T-helper 1 cell treated with Interleukin-12 subunit alpha and Interleukin-12 subunit beta and Interleukin-4 antibody, amounts not matched to agents 30 ng/mL and 1 ng/mL, for 36 hours (primary cell): ENCODE measurements around the gene DDC. TPM values are rescaled to one million over a fixed set of nuclear protein-coding genes. Genes with fewer than 3 reads are reported as not detected.
"Not testable (repeated sequence)": the region's sequence is repeated elsewhere in the genome, so short reads cannot be mapped to it uniquely, and the experiment has no call there.

Experiments used
- intact Hi-C: fragments of 100-400 bp; cut with micrococcal nuclease; formaldehyde crosslinking; loops from one replicate; pipeline ENCODE4 v1.15.1; 2024
- total RNA-seq: library from RNA; stranded (reverse); gene quantifications from 2 replicates; pipeline ENCODE4 v1.2.3, GENCODE V29; 2022

The DDC gene
- total RNA-seq, 1 donor from 2014 or later: not detected

DNA sequence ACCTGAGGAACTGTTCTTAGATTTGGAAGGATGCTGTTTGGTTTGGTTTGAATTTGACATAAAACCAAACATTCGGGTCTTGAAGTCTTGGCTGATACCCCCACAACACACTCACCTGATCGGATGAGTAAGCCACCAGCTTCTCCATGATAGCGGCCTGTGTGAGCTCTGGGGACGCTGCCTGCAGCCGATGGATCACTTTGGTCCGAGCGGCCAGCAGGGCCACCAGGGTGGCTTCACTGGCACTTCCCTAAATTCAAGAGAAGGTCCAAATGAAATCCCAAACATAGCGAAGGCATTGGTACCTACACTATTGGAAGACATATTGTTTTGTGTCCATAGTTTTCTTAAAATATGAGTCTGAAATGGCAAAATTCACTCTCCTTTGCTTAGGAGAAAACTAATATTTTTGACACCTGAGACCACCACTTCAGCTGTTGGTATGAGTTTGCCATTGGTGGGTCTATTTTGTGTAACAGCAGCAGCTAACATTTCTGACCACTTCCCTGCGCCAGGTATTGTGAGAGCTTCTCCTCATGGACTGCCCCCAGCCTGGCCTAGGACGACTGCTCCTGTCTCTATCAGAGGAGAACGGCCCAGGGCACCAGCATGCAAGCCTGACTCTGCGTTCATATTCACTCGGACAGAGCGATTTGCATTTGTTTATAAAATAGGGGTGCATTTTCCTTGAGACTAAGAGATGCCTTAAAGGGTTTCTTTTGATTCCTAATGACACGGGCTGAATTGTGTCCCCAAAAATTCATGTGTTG is 35.9 kb downstream of the DDC start:
- intact Hi-C loops: no loop called here

DNA sequence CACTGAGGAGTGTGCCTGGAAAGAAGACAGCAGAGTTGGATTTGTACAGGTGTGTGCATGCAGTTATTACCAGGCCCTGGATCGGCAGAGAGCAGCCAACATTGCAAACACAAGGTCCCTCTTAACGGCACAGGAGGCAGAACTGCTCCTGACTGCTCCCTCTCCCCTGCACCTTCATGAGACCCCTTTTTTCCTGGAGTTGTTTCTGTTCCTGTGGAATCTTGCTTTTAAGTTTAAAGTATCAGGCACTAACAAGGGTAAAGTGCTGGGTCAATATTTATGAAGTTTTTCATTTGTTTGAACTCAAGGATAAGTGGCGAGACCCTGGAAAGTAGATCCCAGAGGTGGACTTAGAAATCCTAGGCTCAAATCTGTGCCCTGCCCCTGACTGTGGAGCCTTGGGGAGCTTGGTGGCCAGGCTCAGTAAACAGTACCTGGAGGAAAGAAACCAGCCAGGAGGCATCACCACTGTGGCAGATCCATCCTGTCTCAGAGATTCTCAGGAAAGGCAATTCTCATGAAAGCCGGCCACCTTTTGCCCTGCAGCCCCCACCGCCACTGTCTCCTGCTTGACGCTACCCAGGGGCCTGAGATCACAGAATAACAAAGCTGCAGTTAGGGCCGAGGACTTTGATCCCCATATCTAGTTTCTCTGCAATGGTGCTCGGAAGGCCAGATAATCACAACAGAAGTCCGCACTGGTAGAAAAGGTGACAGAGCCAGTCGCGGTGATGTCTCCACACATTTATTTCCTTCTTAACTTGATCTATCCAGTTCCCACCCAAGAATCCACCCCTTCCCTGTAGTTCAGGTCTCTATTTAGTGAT is 36.7 kb downstream of the DDC start:
- intact Hi-C loops: no loop called here

DNA sequence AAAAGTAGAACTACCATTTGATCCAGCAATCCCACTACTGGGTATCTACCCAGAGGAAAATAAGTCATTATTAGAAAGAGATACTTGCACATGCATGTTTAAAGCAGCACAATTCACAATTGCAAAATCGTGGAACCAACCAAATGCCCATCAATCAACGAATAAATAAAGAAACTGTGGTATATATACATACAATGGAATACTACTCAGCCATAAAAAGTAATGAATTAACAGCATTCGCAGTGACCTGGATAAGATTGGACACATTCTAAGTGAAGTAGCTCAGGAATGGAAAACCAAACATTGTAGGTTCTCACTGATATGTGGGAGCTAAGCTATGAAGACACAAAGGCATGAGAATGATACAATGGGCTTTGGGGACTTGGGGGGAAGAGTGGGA is 45.9 kb downstream of the DDC start:
- intact Hi-C loops: not testable (repeated sequence)

DNA sequence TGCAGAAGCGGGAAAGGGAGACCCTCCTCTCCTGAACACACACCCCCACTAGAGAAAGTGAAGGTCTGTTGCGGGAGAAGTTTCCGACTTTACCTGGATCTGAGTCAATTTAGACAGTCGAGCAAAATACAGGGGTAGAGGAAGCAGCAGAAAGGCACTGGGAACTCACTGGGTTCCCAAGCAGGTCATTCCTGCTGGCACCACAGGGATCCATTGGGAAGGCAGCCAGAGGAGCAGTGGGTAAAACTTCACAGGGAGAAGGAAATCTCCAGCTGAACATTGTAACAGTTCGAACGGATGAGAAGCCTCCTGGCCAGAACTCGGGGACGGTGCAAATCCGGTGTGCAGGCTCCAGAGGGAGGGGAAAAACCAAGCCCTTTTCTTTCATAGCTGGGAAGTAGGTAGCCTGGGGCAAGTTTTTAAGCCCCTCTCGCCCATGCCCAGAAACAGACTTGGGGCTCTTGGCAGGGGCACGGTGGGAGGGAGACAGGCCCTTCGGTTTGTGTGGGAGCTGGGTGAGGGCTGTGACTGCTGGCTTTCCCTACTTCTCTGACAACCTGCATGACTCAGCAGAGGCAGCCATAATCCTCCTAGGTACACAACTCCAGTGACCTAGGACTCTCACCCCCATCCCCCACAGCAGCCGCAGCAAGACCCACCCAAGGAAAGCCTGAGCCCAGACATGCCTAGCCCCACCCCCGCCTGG is 51.9 kb downstream of the DDC start:
- intact Hi-C loops: no loop called here

DNA sequence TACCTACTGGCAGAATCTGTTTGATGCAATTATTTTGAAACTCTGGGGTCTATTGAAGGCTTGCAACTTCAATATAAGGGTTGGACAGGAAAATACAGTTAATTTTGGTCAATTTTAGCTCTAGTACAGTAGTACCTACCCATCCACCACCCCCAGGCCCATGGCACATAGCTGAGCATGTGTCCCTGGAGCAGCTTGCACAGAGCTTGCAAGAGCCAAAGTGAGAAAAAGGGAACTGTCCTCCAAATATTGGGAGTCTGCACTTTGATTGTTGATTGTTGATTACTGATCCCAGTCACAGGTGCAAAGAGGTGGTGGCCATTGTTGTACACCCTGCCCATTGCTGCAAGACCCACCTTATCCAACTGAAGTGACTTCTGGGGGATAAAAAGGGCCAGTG is 52.8 kb downstream of the DDC start:
- intact Hi-C loops: no loop called here

DNA sequence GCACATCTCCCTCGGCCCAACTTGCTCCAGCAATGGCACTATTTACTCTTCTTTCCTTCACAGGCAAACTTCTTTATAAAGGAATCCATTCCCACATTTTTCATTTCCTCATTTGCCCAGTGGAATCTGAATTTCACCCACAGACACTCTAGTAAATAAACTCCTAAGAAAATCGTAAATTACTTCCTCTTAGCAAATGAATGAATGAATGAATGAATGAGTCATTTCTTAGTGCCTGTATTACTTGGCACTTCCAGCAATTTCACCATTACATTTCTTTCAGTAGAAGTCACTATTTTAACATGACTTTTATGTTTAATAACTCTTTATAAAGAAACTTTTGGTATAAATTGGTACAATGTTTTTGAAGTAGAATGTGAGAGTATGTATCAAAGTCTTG is 55.7 kb downstream of the DDC start:
- intact Hi-C loops: no loop called here

DNA sequence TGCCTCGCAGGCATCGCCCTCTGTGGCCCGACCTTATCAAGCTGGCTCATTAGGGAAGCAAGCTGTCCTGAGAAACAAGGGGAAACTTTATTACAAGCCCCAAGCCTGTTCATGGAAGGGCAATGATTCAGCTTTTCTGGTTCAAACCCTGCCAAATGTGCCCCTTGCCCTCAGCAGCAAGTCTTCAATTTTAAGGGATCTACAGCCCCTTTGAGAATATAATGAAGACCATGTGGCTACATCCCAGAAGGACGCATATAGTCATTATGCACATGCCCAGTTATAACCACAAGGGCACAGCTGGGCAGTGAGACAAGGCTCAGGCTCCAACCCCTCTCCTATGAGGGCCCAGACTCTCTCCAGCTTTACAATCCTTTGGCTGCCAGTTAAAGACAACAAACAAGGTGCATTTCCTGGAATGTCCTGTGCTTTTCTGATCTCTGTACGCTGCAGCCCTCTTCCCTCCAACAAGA is 56.7 kb downstream of the DDC start:
- intact Hi-C loops: no loop called here

DNA sequence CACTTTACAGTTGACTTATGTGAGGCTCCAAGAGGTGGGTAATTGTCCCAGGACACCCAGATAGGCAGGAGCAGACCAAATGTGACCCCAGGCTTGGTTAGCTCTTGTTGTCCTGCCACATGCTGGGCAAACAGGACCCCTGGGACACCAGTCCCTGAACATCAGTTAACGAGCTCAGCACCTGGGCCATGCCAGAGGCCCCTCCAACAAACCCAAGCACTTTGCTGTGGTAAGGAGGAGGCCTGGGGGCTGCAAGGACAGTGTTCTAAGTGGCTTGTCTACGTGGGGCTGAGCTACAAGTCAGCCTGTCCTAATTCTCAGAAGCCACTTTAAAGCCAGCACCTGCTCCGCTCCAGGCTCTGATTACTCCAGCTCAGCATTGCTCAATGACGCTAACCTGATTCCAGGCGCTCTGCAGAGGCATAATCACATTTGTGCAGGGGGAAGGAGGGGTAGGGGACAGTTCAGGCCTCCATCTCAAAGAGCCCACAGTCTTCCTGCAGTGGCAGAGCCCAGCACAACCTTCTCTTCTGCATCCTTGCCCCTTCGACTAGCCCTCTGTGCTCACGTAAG is 57.2 kb downstream of the DDC start:
- intact Hi-C loops: no loop called here

DNA sequence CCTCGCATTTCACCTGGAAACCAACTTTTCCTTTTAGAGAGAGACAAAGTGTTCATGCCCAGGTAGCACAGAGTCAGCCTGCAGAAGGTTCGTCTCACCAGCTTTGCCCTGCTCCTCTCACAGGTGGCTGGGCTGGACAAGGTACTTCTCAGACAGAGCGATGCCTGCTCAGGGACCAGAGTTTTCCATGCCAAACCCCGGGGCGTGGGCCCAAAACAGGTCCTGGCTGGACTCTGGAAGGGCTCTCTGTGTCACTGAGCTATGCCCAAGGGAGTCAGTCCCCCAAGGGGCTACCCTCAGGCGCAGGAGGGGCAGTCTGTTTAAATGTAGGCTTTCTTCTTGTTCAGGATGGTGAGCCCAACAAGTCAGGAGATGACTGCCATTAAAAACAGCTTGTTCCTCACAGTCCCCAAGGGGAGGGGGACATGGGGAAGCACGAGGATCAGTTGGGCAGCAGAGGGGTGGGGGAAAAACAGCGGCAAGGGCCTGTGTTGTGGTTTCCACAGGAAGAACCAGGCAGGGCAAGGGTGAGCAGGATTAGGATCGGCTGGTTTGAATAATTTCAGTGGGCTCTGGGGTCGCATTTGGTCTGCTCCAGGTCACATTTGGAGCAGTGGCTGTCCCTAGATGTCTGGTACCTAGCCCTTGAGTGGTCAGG is 59.5 kb downstream of the DDC start:
- intact Hi-C loops: no loop called here

DNA sequence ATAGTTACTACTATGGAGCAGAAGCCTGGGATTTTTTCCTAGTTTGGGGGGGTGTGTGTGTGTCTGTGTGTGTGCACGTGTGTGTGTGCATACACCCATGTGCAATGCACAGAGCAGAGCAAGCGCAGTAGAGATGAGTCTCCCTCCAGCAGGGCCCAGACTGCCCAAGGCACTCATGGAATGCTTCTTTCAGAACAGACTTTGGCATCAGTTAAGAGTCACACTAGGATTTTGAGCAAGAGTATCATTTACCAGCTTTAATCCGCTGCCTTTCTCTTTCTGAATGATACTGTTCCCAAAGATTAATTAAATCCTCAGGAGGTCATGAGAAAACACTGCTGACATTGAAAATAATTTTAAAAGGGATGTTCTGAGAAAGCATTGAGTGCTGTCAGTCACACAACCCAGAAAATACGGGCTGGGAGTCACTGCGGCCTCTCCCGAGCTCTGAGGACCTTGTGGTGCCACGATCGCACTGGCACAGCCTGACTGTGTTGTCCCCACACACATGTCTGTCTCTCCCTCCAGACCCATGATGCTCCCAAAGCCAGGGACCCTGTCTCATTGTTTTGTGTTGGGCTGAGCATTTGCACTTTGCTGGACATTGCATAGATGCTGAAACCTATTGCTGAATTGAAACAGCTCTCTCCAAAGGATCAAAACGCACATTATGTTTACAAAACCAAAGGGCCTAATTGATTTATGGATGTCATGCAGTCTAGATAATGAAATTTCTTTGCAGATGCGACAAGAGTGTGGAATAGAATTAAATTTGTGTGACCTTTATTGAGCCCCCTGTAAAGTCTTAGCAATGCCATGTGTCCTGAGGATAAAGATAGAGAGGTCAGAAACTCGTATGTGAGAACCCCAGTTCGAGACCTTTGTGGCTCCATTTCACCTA is 60.3 kb downstream of the DDC start:
- intact Hi-C loops: no loop called here

DNA sequence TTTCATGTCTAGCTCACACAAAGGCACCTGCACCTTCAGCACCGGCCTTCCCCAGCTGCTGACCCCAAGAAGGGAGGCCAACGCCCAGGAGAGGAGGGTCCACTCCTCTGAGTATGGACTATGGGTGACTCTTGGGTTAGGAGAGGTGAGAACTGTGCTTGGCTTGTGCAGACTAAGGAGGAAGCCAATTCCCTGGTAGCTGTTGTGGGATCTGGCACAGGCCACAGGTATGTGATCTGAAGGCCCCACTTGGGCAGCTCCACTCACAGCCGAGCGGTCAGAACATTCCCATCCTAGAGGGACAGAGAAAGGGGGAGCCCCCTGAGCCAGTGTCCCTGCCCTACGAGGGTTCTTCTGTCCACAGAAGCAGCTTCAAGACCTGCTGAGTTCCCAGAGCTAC is 62.3 kb downstream of the DDC start:
- intact Hi-C loops: no loop called here

DNA sequence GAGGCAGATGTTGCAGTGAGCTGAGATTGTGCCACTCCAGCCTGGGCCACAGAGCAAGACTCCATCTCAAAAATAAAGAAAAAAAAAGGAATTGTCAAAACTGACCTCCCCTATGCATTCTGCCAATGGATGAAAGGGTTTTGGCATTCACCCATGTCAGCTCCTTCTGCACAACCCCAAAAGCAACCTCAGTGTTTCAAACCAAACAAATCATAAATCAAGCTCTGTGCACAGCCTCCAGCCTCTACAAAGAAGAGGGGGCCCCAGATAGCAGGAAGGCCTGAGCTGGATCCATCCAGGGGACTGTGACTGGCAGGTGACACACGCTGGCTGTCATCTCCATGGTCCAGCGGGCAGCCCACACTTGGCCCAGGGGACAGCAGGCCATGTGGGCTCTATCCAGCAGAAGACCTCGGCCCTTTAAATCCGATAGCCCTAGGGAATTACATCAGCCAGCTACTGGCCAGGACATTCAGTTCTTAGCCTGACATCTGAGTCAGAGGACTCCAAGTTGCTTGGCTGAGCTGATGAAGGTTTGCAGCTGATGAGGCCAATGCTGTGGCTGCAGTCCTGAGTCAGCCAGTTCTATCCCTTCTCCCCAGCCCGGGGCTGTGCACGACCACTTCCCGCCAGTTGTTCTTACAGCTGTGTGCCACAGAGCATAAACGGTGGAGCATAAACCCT is 63.1 kb downstream of the DDC start:
- intact Hi-C loops: no loop called here

DNA sequence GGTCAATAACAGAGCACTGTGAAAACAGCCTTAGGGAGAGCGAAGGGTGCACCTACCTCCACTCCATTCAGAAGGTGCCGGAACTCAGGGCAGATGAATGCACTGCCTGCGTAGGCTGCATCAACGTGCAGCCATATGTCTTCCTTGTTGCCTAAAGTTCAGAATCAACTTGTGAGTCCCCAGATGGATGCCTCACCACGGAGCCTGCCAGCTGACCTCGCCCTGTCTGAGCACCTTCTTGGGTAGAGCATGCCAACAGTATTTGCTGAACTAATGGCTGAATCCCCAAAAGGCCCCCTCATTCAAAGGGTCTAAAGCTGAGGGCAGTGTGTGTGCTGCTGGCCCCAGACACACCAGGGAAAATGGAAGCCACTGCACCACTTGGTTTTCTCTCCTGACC is 66.1 kb downstream of the DDC start:
- intact Hi-C loops: no loop called here

DNA sequence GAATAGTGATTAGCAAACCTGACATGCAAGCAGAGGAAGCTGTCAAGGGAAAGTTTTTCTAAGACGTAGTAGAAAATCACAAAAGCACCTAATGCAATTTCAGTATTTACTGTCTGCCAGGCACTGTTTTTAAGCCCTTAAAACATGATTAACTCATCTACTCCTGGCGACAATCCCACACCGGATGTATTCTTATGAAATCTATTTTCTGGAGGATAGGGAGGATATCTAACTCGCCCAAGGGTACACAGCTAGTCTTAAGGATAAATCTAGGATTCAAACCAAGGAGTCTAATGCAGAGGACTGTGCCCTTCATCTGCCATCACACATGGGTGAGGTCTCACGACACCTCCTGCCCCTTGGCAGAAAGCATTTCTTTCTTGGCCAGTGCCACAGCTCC is 67.2 kb downstream of the DDC start:
- intact Hi-C loops: no loop called here

DNA sequence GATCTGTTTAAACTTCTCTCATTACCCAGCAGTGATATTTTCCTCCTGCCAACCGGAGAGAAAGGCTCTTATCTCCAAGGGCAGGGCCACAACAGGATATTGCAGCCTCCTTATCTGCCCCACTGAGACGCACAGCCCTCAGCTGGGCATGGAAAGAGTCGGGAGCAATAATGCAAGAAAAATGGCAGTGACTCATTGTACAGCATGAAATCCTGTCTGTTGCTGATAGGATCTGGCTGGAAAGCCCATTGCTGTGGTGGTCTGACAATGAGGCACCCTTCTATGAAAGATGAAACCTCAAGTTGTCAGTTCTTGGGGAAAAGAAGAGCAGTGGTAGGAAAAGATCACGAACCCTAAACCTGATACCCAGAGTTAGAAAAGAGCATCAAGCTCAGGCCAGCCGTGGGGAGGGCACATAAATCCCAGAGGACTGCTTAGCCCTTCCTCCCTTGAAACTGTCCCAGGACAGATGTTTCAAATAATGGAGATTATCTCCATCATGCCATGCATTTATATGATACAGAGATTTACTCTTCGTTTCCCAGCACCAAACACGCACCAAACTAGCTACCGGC is 68.0 kb downstream of the DDC start:
- intact Hi-C loops: no loop called here

DNA sequence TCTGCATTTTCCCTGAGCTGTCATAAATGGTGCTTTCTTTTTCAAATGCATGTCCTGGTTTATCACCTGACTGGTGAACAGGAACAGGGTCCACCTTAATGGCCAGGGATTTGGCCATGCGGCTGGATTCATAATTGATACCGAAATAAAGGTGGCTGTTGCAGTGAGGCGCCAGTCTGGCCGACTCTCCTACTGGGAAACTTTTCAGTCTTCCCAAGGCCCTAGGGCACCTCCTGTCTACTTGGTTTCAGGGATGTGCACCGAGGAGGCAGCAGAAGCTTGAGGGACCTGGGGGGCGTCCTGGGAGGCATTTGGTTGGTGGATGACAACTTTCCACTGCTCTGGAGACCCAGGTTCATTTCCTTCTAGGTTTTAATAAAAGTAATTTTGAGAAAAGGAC is 68.6 kb downstream of the DDC start:
- intact Hi-C loops: no loop called here

DNA sequence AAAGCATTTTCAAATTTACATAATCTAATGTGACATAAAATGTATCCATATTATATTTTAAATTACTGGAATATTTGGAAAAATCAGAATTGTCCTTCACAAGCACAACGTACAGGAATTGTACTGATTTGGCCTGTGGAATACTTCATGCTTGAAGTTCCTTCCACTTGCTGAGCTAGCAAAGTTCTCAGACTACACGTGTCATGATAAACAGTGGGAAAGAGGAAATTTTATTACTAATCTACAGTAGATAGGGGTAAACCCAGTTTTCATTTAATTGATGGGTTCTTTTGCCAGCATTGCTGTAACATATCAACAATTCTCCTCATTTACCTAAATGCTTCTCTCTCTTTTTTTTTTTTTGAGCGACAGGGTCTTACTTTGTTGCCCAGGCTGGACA is 69.5 kb downstream of the DDC start:
- intact Hi-C loops: no loop called here

DNA sequence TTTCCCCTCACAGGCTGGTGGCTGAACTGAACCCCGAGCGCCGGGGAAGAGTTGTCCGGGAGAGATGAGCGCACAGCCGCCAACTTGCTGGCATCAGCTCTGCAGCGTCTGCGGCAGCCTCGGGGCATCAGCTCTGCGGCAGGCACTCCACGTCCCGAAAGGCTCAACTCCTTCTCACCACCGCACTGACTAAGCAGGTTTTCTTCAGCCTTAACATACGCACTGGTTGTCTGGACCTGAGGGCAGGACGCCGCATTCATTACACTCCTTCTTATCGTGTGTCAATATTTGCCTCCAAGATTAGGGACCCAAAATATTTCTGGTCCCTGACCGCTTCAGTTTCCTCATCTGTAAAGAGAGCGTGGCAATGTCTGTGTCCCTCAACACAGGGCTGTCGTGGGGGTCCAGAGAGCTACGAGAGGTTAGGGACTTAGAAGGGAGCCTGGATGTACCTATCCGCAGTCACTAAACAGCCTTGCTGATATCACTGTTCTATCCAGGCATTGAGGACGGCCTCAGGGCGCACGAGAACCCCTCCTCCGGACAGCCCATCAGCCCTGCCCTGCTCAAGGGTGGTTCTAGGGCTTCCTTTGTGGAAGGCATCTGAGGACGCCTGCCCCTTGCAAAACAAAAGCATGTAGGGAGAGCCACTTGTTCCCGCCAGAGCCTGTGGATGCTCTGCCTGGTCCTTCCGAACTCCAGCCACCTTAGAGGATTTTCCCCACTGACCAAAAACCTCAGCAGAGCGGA is 72.3 kb downstream of the DDC start:
- intact Hi-C loops: no loop called here

DNA sequence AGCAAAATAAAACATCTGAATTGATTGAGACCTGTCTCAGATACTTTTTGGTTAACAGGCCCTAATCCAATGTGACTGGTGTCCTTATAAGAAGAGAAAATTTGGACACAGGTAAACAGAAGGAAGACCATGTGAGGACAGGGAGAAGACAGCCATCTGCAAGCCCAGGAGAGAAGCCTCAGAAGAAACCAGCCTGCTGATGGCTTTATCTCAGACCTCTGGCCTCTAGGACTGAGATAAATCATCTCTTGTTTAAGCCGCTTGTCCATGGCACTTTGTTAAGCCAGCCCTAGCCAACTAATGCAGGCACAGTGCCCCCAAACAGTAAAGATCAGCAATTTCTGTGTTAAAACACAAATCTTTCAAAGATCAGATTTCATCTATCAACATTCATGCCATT is 73.3 kb downstream of the DDC start:
- intact Hi-C loops: no loop called here
